Kidney glomerular epithelial cell (primary cell): ENCODE data around the gene RBM47.
A peak's percentile ranks its signal among the peaks of the same experiment; 100 is the strongest.
"Not testable (repeated sequence)": the region's sequence is repeated elsewhere in the genome, so short reads cannot be mapped to it uniquely, and the experiment has no call there.

Experiments
- DNase-seq: peaks from one replicate; lab custom pipeline; 2025; lab: John Stamatoyannopoulos, UW

Gene RBM47

GRCh38 chr4:40562208-40562607 is 67.5 kb downstream of the RBM47 start:
- DNase-seq, result no peak

- DNase-seq, result not testable (repeated sequence)
Observed at GRCh38 chr4:40561543-40562177, 68.0 kb downstream of the RBM47 start.

GRCh38 chr4:40559585-40560465 is 69.8 kb downstream of the RBM47 start:
- no peak for DNase-seq

- DNase-seq, result no peak
Observed at GRCh38 chr4:40557736-40558135, 71.9 kb downstream of the RBM47 start.

- DNase-seq, result no peak
Observed at GRCh38 chr4:40555176-40555900, 74.3 kb downstream of the RBM47 start.

- not testable (repeated sequence) for DNase-seq
Observed at GRCh38 chr4:40554641-40555040, 75.0 kb downstream of the RBM47 start.

GRCh38 chr4:40553995-40554394 is 75.7 kb downstream of the RBM47 start:
- DNase-seq, result no peak

GRCh38 chr4:40552536-40552935 is 77.1 kb downstream of the RBM47 start:
- DNase-seq, result no peak

GRCh38 chr4:40551568-40552136 is 78.0 kb downstream of the RBM47 start:
- DNase-seq, result peak; percentile 49

GRCh38 chr4:40550948-40551462 is 78.7 kb downstream of the RBM47 start:
- DNase-seq, result peak; percentile 76

GRCh38 chr4:40550196-40550595 is 79.5 kb downstream of the RBM47 start:
- no peak for DNase-seq

GRCh38 chr4:40548256-40548655 is 81.4 kb downstream of the RBM47 start:
- peak; percentile 13 for DNase-seq

- no peak for DNase-seq
Observed at GRCh38 chr4:40547789-40548132, 81.9 kb downstream of the RBM47 start.

- no peak for DNase-seq
Observed at GRCh38 chr4:40546969-40547788, 82.5 kb downstream of the RBM47 start.

- no peak for DNase-seq
Observed at GRCh38 chr4:40546506-40546905, 83.2 kb downstream of the RBM47 start.

- DNase-seq, result not testable (repeated sequence)
Observed at GRCh38 chr4:40545487-40545886, 84.2 kb downstream of the RBM47 start.

GRCh38 chr4:40544221-40544620 is 85.4 kb downstream of the RBM47 start:
- DNase-seq, result no peak

GRCh38 chr4:40540800-40541199 is 88.9 kb downstream of the RBM47 start:
- no peak for DNase-seq

- no peak for DNase-seq
Observed at GRCh38 chr4:40536032-40536431, 93.6 kb downstream of the RBM47 start.

GRCh38 chr4:40531636-40532023 is 98.0 kb downstream of the RBM47 start:
- no peak for DNase-seq

- no peak for DNase-seq
Observed at GRCh38 chr4:40530961-40531635, 98.6 kb downstream of the RBM47 start.
